Kidney tubule cell (primary cell): Measurements from ENCODE around the gene MUSK.
"Not testable (repeated sequence)": the region's sequence is repeated elsewhere in the genome, so short reads cannot be mapped to it uniquely, and the experiment has no call there.

ENCODE experiments used
- DNase-seq: peaks from one replicate; pipeline ENCODE4 v3.0.0-alpha.2; 2018; ENCODE audit warnings: low spot score

MUSK gene

DNA sequence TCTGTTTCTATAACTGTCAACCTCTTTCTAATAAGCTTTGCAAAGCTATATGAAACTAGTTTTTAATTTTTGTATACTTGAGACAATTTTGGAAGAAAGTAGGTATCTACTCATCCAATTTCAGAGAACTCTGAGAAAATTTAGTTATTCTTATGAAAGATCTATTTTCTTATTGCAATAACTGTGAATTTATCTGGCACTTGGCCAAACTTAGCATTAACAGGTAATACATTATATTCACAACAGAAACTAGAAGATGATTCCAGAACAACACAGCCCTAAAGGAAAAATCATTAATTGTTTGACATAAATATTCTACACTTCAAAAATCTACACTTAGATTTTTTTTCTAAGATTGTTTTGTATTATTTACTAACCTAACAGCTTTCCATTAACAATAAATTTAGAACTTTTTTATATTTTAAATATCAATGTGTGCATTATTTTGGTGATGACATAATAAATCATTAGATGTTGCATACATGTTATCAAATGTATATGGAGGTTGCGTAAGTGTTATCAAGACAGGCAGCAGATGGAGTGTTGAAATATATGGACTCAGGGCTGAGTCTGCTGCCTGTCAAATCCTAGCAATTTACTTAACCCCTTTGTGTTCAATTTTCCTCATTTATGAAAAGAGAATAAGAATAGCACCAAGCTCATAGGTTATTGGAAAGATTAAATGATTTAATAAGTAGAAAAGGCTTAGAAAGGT is 141.8 kb downstream of the MUSK start:
- DNase-seq, result no peak

DNA sequence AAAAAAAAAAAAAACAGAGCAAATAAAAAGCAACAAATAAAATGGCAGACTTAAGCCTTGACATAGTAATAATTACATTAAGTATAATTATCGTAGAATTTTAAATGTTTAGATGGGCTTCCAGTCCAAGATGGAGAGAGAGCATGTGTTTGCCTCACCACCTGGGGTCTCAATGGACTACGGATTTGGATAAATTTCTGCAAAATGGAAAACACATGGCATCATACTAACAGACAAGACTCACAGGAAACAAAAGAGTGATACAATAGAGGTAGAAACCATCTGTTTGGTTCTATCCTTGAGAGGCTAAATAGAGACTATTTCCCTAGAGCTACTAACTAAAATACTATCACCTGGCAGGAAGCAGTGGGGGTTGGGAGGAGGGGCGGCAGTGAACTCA is 144.3 kb downstream of the MUSK start:
- no peak for DNase-seq

DNA sequence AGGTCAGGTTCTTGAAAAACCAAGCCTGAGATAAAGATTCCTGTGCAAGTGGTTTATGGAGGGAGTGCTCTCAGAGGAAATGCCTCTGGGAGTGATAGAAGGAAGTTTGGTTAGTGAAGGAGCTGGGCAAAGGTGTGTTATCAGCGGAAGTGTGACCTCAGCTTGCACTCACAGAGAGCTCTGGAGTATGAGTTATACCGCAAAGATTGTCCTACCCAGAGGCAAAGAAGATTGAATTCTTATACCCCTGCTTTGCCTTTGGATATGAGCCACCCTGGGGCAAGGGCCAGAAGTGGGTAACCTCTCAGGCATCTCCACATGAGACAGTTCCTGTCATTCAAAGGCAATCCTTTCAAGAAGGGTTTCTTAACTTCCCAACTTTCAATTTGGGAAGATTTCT is 145.6 kb downstream of the MUSK start:
- DNase-seq, result peak; percentile 49

- DNase-seq, result no peak
These were observed 146.8 kb downstream of the MUSK start for GRCh38 chr9:110815361-110815760.

DNA sequence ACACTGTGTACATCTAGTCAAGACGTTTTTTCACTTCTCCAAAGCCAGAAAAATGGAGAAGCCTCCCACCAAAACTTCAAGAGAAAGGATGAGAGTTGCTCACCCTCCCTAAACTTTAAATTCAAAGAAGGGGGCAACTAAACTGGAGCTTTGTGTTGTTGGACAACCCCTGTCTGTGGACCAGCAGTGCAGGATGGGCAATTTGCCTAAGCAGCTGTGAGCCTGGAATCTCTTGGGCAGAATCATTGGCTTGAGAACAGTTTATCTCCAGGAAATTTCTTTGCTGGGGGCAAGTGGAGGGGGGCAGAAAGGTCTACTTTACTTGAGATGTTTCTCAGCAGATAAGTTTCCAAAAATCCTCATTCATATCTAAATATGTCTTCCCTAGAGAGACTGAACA is 151.8 kb downstream of the MUSK start:
- no peak for DNase-seq

- no peak for DNase-seq
These were observed 152.5 kb downstream of the MUSK start for GRCh38 chr9:110821064-110821463.

GRCh38 chr9:110825129-110825528 is 156.5 kb downstream of the MUSK start:
- not testable (repeated sequence) for DNase-seq

- peak; percentile 51 for DNase-seq
These were observed 157.4 kb downstream of the MUSK start for GRCh38 chr9:110825950-110826349.

- not testable (repeated sequence) for DNase-seq
These were observed 157.8 kb downstream of the MUSK start for GRCh38 chr9:110826400-110826799.

GRCh38 chr9:110828264-110828663 is 159.7 kb downstream of the MUSK start:
- DNase-seq, result no peak

GRCh38 chr9:110830495-110830894 is 161.9 kb downstream of the MUSK start:
- no peak for DNase-seq

DNA sequence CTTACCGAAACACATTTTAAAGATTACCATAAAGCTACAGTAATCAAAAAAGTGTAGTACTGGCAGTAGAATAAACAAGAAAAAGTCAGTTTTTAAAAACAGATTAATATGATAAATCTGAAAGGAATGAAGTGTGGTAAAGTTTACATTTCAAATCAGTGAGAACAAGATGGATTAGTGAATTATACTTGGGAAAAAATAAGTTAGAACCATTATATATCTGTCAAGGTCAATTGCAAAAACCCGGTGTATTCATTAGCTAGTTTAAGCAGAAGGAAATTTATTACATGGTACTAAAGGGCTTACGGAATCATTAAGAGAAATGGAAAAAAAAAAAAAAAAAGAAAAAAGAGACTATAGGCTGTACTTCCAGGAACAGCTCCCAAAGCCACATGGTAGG is 164.3 kb downstream of the MUSK start:
- no peak for DNase-seq

- peak; percentile 91 for DNase-seq
These were observed 166.8 kb downstream of the MUSK start for GRCh38 chr9:110835404-110835803.

DNA sequence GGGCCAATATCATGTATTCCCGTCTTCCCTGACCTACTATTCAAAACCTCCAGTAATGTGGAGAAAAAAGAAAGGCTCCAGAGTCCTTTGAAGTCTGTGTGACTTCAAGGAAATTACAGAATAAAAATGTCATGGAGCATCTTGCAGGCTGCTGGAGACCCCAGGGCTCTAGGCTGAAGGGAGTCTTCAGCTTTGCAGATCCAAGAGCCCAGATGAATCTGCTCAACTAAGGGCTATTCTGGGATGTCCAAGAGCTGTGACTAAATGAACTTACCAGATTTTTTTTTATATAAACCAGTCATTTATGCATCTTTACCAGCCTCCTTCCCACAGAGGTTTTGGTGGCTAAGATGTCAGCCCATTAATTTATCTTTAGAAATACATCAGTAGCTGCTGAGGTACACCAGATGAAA is 167.3 kb downstream of the MUSK start:
- DNase-seq, result no peak

- peak; percentile 33 for DNase-seq
These were observed 168.9 kb downstream of the MUSK start for GRCh38 chr9:110837401-110838005.

GRCh38 chr9:110842169-110842568 is 173.6 kb downstream of the MUSK start:
- DNase-seq, result peak; percentile 89

DNA sequence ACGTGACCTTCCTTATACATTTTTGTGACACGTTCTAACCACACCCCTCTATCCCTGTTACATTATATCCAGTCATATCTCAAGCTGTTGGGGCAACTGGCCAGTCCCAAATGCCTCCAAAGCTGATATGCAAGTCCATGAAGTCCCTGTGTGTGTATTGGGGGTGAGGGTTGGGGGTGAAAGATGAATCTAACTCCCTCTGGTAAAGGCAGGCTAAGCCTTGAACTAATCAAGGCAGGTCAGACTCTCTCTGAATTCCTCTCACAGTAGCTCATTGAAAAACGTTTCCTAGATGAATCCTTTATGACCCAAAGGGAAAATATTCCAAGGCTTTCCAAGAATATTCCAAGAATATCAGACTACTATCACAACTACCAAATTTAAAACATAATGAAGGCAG is 174.4 kb downstream of the MUSK start:
- no peak for DNase-seq

DNA sequence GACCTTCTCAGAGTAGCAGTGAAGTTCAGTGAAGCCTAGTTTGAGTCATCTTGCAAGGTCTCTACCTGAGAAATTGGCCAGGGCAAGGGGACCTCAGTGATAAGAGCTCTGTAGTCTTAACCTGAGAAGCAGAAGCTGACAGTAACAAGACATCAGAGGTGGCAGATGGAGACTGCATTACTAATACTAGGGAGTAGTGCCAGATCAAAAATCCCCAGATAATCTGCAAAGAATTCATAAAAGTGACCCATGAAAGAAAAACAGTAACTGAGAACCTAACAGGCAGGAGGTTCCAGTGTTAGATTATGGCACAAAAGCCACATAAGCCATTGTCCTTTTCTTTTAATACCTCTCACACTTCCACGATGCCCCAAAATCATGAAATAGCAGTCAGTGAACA is 175.5 kb downstream of the MUSK start:
- no peak for DNase-seq

GRCh38 chr9:110846215-110846614 is 177.6 kb downstream of the MUSK start:
- no peak for DNase-seq

GRCh38 chr9:110847671-110848070 is 179.1 kb downstream of the MUSK start:
- no peak for DNase-seq

DNA sequence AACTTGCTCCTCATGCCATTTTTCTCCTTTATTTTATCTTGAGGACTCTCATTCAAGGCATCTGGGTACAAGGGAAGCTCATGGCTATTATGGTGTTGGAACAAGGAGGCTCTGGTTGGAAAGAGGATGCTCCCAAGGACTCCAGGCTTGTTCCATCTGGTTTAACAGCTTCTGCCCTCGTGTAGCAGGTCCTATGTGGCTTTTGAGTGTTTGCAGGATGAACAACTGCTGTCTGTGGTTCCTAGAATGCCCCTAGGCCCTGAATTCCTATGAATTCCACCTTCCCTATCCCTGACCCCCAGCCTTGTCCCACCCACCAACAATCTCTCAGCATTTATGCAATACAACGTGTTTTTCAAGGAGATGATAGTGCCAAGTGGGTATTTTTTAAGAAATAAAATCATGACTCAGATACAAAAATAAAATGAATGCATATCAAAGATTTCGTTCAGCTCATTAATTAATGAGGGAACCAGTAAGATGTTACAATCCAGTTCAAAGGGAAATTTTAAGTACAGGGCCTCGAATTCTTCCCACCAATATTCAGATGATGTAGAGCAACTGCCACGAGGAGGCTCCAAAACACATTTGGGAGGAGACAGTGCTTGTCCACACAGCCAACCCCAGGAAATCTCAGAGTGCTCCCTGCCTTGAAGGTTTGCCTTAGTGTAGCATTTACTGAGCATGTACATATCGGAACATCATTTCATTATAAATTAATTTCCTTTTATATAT is 182.0 kb downstream of the MUSK start:
- DNase-seq, result no peak
